NCI-H2196 treated with DMSO at 0.1 percent for 48 hours (cell line): Measurements from ENCODE around the gene DUSP3.

Experiments used
- DNase-seq: peaks from one replicate; lab custom pipeline; 2025; ENCODE audit not compliant: unreplicated experiment; lab: John Stamatoyannopoulos, UW

The DUSP3 gene

GRCh38 chr17:43736389-43736788, 42.4 kb downstream of the DUSP3 start:
- no peak for DNase-seq

GRCh38 chr17:43734376-43734775, 44.4 kb downstream of the DUSP3 start:
- no peak for DNase-seq

- DNase-seq: no peak
Measured at GRCh38 chr17:43733956-43734355, 44.8 kb downstream of the DUSP3 start.

- no peak for DNase-seq
Measured at GRCh38 chr17:43732958-43733357, 45.8 kb downstream of the DUSP3 start.

- no peak for DNase-seq
Measured at GRCh38 chr17:43728081-43728480, 50.7 kb downstream of the DUSP3 start.

- DNase-seq: no peak
Measured at GRCh38 chr17:43723697-43724359, 54.9 kb downstream of the DUSP3 start.

GRCh38 chr17:43722870-43723665, 55.7 kb downstream of the DUSP3 start:
- no peak for DNase-seq

- DNase-seq: no peak
Measured at GRCh38 chr17:43722269-43722619, 56.5 kb downstream of the DUSP3 start.

GRCh38 chr17:43721537-43722268, 57.1 kb downstream of the DUSP3 start:
- no peak for DNase-seq

GRCh38 chr17:43720311-43721060, 58.3 kb downstream of the DUSP3 start:
- DNase-seq: no peak

- no peak for DNase-seq
Measured at GRCh38 chr17:43719578-43719977, 59.2 kb downstream of the DUSP3 start.

GRCh38 chr17:43718544-43718943, 60.2 kb downstream of the DUSP3 start:
- no peak for DNase-seq

GRCh38 chr17:43717913-43718312, 60.9 kb downstream of the DUSP3 start:
- DNase-seq: no peak
